Glomerular visceral epithelial cell (primary cell): ENCODE data around the gene KCNJ18.
"Not testable (repeated sequence)": the region's sequence is repeated elsewhere in the genome, so short reads cannot be mapped to it uniquely, and the experiment has no call there.

Source experiments
- DNase-seq: peaks from one replicate; pipeline ENCODE4 v3.0.0-alpha.2; 2016; ENCODE audit errors: extremely low spot score

The KCNJ18 gene

GRCh38 chr17:21691883-21692703 is at the start of gene KCNJ18:
Gene KCNJ18, plus strand, starts transcription at chr17:21692523. Its CDS starts 10,264 bp downstream, at chr17:21702787.
- DNase-seq, result not testable (repeated sequence)

GRCh38 chr17:21648125-21648524 is 44.2 kb upstream of the KCNJ18 start:
- not testable (repeated sequence) for DNase-seq

- not testable (repeated sequence) for DNase-seq
Observed at GRCh38 chr17:21650043-21650442, 42.3 kb upstream of the KCNJ18 start.

- not testable (repeated sequence) for DNase-seq
Observed at GRCh38 chr17:21652049-21652448, 40.3 kb upstream of the KCNJ18 start.

- not testable (repeated sequence) for DNase-seq
Observed at GRCh38 chr17:21653211-21653610, 39.1 kb upstream of the KCNJ18 start.

GRCh38 chr17:21656518-21657309 is 35.6 kb upstream of the KCNJ18 start:
- not testable (repeated sequence) for DNase-seq

- DNase-seq, result not testable (repeated sequence)
Observed at GRCh38 chr17:21659635-21660034, 32.7 kb upstream of the KCNJ18 start.

GRCh38 chr17:21661455-21661854 is 30.9 kb upstream of the KCNJ18 start:
- not testable (repeated sequence) for DNase-seq

- not testable (repeated sequence) for DNase-seq
Observed at GRCh38 chr17:21663166-21663565, 29.2 kb upstream of the KCNJ18 start.

- DNase-seq, result not testable (repeated sequence)
Observed at GRCh38 chr17:21663614-21664474, 28.5 kb upstream of the KCNJ18 start.

- DNase-seq, result not testable (repeated sequence)
Observed at GRCh38 chr17:21665171-21665570, 27.2 kb upstream of the KCNJ18 start.

GRCh38 chr17:21665935-21666493 is 26.3 kb upstream of the KCNJ18 start:
- DNase-seq, result not testable (repeated sequence)

GRCh38 chr17:21666711-21667412 is 25.5 kb upstream of the KCNJ18 start:
- DNase-seq, result not testable (repeated sequence)

- not testable (repeated sequence) for DNase-seq
Observed at GRCh38 chr17:21667413-21668117, 24.8 kb upstream of the KCNJ18 start.

- not testable (repeated sequence) for DNase-seq
Observed at GRCh38 chr17:21668118-21668488, 24.2 kb upstream of the KCNJ18 start.

GRCh38 chr17:21668746-21669508 is 23.4 kb upstream of the KCNJ18 start:
- not testable (repeated sequence) for DNase-seq

- not testable (repeated sequence) for DNase-seq
Observed at GRCh38 chr17:21669616-21670360, 22.5 kb upstream of the KCNJ18 start.

- DNase-seq, result not testable (repeated sequence)
Observed at GRCh38 chr17:21670361-21671155, 21.8 kb upstream of the KCNJ18 start.
